ENCODE data around the gene CCL4. TPM values are rescaled to one million over a fixed set of nuclear protein-coding genes. Genes with fewer than 3 reads are reported as not detected.
A peak's percentile ranks its signal among the peaks of the same experiment; 100 is the strongest.

CCL4 gene
- polyA plus RNA-seq, 1 donor: 0.76 TPM

DNA sequence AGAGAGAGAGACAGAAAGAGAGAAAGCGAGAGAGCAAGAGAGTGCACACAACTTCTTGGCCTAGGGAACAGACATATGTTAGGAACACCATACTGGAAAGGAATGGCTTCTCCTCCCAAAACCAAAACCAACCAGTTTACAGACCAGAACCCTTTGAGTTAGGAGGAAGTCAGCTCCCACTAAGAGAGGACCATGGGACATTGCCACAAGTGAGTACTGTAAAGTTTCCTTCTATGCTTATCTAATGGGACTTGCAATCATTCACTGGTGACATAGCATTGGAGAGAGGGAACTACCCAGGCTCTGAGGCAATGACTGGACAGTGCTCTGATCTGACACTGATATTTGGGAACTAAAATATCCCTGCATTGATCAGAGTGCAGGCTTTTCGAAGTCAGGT lies 40.4 kb downstream of the CCL4 start:
- no peak for DNase-seq (ENCODE audit: low read depth)

DNA sequence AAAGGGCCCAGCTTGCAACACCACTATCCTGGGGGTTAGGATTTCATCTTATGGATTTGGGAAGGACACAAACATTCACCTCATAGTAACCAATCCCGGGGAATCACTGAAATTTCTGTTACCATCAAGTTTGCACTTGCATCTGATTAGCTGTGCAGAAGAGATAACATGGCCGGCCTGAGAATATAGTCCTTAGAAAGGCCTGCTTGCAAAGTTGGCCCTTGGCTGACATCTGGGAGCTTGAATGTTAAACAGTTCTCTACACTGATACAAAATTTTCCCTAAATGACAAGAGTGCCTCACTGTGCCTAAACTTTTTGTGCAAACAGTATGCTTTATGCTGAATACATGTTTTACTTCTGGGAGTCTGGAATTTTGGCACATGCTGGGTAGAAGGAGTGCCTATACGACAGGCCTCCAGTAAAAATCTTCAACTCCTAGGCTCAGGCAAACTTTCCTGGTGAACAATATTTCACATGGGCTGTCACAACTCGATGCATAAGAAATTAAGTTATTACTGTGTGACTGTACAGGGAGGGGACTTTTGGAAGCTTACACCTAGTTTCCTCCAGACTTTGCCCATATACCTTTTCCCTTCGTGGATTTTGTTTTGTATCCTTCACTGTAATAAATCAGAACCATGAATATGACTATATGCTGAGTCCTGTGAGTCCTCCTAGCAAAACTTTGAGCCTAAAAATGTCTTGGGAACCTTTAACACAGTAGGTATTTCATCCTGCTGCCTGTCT lies 41.5 kb downstream of the CCL4 start:
- no peak for DNase-seq (ENCODE audit: low read depth)

DNA sequence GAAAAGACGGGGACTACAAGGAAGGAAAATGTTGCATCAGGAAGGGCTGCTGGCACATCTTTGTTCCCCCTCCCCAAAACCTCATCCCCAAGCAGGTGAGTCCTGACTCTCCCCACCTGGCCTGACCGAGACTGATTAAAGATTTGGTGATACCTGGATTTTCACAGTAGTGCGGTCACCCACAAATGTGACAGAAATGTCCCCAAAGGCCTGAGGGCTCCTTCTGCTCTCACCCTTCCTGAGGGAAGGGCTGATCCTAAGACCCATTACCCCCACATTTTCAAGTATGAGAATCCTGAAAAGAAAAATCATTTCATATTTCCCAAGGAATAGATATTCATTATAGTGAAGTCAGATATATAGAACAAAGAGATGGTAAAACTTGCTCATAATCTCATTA lies 44.0 kb downstream of the CCL4 start:
- DNase-seq (ENCODE audit: low read depth): no peak

- peak; percentile 16 for DNase-seq (ENCODE audit: low read depth)
These were observed 45.1 kb downstream of the CCL4 start for GRCh38 chr17:36148559-36149295.

- no peak for DNase-seq (ENCODE audit: low read depth)
These were observed 45.7 kb downstream of the CCL4 start for GRCh38 chr17:36149296-36149820.

DNA sequence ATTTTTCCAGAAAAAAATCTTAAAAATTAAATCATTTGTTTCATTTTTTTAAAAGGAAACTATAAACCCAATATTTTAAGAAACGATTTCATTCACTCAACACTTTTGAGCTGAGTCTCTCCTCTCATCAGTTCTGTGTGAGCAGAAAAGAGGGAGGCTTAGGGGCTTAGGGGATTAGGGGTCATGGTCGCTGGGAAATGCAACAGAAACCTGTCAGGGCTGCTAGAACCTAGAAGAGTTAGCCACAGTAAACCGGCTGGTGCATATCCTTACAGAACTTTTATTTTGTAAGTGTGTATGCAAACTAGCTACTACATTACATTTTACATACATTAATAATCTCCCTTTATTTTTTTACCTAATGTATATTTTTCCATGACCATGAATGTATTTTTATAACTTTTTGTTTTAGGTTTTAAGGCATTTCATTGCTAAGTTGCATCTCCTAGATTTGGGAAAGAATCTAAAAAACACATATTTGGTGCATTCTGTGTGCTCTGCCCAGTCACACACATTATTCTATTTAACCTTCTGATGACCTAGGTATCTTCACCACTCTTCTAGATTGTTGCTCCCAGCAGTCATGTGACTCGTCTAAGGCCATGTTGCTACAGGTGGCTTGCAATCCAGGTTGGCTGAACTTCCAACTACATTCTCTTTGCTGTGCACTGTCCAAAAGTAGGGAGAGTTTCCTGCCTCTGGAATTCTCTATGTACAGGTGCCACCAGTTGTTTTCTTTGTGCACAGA lies 48.4 kb downstream of the CCL4 start:
- no peak for DNase-seq (ENCODE audit: low read depth)

GRCh38 chr17:36152639-36153120 lies 49.1 kb downstream of the CCL4 start:
- DNase-seq (ENCODE audit: low read depth): no peak

- DNase-seq (ENCODE audit: low read depth): no peak
These were observed 50.4 kb downstream of the CCL4 start for GRCh38 chr17:36153895-36154610.

Other genes with a start within 250 kb of the CCL4 start
- 0.10 TPM for gene HEATR9, start 234.9 kb upstream of the CCL4 start, polyA plus RNA-seq (ENCODE audit: insufficient read length)
- 1.2 TPM for gene CCL5, start 223.5 kb upstream of the CCL4 start, polyA plus RNA-seq (ENCODE audit: insufficient read length)
- 0.28 TPM for gene RDM1, start 173.1 kb upstream of the CCL4 start, polyA plus RNA-seq (ENCODE audit: insufficient read length)
- not detected for gene LYZL6, start 160.1 kb upstream of the CCL4 start, polyA plus RNA-seq (ENCODE audit: insufficient read length)
- 0.39 TPM for gene CCL16, start 122.3 kb upstream of the CCL4 start, polyA plus RNA-seq (ENCODE audit: insufficient read length)
- gene CCL14, start 117.1 kb upstream of the CCL4 start, polyA plus RNA-seq (ENCODE audit: insufficient read length): 34.6 TPM
- not detected for gene CCL15, start 102.3 kb upstream of the CCL4 start, polyA plus RNA-seq (ENCODE audit: insufficient read length)
- gene CCL23, start 85.9 kb upstream of the CCL4 start, polyA plus RNA-seq (ENCODE audit: insufficient read length): not detected
- not detected for gene CCL18, start 39.6 kb upstream of the CCL4 start, polyA plus RNA-seq (ENCODE audit: insufficient read length)
- gene CCL3, start 13.7 kb upstream of the CCL4 start, polyA plus RNA-seq (ENCODE audit: insufficient read length): 3.1 TPM
- gene TBC1D3B, start 72.8 kb downstream of the CCL4 start, polyA plus RNA-seq (ENCODE audit: insufficient read length): 14.6 TPM
- gene CCL3L1, start 92.9 kb downstream of the CCL4 start, polyA plus RNA-seq (ENCODE audit: insufficient read length): 0.43 TPM
- 0.65 TPM for gene CCL4L2, start 107.2 kb downstream of the CCL4 start, polyA plus RNA-seq (ENCODE audit: insufficient read length)
- 0.94 TPM for gene TBC1D3I, start 160.7 kb downstream of the CCL4 start, polyA plus RNA-seq (ENCODE audit: insufficient read length)
- gene TBC1D3G, start 220.1 kb downstream of the CCL4 start, polyA plus RNA-seq (ENCODE audit: insufficient read length): not detected